Ishikawa (cell line): Measurements from ENCODE around the gene NKD1.

Source experiments
- FOXM1 ChIP-seq: IDR thresholded peaks from 2 replicates; pipeline ENCODE4 v1.6.1; 2012; ENCODE audit warnings: low read depth, borderline replicate concordance
- NFIC ChIP-seq: IDR thresholded peaks from 2 replicates; pipeline ENCODE4 v1.6.1; 2012
- TAF1 ChIP-seq: IDR thresholded peaks from 2 replicates; pipeline ENCODE4 v1.6.1; 2012; ENCODE audit warnings: low read depth, mild to moderate bottlenecking
- TCF12 ChIP-seq: IDR thresholded peaks from 2 replicates; pipeline ENCODE4 v1.6.1; 2012; ENCODE audit warnings: low read depth

DNA sequence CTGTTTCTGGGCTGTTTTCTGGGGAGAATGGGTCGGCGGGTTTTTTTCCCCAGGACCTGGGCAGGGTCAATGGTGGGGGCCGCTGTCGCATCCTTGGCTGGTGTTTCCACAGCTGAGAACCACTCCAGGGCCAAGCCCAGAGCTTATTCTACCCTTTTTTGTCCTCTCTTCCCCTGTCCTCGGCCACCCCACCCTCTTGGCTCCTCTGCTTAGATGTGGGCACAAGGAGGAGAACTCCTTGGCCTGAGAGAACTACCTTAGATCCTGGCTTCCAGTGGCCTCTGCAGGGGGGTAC, 149.2 kb downstream of the NKD1 start:
- TF ChIP-seq TCF12 (no peak), NFIC (no peak), FOXM1 (no peak), TAF1 (no peak)
